Measurements from ENCODE around the gene PI4KA. TPM values are rescaled to one million over a fixed set of nuclear protein-coding genes. Genes with fewer than 3 reads are reported as not detected.

Gene PI4KA
- total RNA-seq, 1 donor from 2014 or later = 40.5 TPM

- intact Hi-C loops (cut with micrococcal nuclease) = no loop called here
- TF ChIP-seq, protein P1, sequence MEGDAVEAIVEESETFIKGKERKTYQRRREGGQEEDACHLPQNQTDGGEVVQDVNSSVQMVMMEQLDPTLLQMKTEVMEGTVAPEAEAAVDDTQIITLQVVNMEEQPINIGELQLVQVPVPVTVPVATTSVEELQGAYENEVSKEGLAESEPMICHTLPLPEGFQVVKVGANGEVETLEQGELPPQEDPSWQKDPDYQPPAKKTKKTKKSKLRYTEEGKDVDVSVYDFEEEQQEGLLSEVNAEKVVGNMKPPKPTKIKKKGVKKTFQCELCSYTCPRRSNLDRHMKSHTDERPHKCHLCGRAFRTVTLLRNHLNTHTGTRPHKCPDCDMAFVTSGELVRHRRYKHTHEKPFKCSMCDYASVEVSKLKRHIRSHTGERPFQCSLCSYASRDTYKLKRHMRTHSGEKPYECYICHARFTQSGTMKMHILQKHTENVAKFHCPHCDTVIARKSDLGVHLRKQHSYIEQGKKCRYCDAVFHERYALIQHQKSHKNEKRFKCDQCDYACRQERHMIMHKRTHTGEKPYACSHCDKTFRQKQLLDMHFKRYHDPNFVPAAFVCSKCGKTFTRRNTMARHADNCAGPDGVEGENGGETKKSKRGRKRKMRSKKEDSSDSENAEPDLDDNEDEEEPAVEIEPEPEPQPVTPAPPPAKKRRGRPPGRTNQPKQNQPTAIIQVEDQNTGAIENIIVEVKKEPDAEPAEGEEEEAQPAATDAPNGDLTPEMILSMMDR (IDR thresholded peaks at IDR 0.05; ENCODE audit: borderline replicate concordance) = no peak
- no peaks in the 10 kb centered on the region for H3K4me1 ChIP-seq
- no peak overlapping the region for H3K27ac ChIP-seq (replicated peaks)
- no peaks in the 10 kb centered on the region for H3K9me3 ChIP-seq (replicated peaks)
- H3K27me3 ChIP-seq (ENCODE audit: low read depth) = no peaks in the 10 kb centered on the region
- no peak for DNase-seq
- H3K4me3 ChIP-seq = no peak overlapping the region
- peaks cover 94% of the 10 kb centered on the region for H3K36me3 ChIP-seq
These were observed 54.0 kb downstream of the PI4KA start for GRCh38 chr22:20804650-20805049.

- Histone ChIP-seq H3K4me3 (no peak overlapping the region), H3K4me1 (no peaks in the 10 kb centered on the region), H3K27me3 (ENCODE audit: low read depth) (no peaks in the 10 kb centered on the region), H3K36me3 (peaks cover 94% of the 10 kb centered on the region), H3K27ac (replicated peaks) (no peak overlapping the region), H3K9me3 (replicated peaks) (no peaks in the 10 kb centered on the region)
- TF ChIP-seq, protein P1 (IDR thresholded peaks at IDR 0.05; ENCODE audit: borderline replicate concordance) = peak; percentile 46
- intact Hi-C loops (cut with micrococcal nuclease) = no loop called here
- DNase-seq = no peak
These were observed 54.8 kb downstream of the PI4KA start for GRCh38 chr22:20803696-20804324.

- Histone ChIP-seq H3K4me3 (no peak overlapping the region), H3K36me3 (peaks cover 98% of the 10 kb centered on the region), H3K27ac (replicated peaks) (no peak overlapping the region), H3K9me3 (replicated peaks) (no peaks in the 10 kb centered on the region), H3K4me1 (no peaks in the 10 kb centered on the region), H3K27me3 (ENCODE audit: low read depth) (no peaks in the 10 kb centered on the region)
- intact Hi-C loops (cut with micrococcal nuclease) = no loop called here
- TF ChIP-seq, protein P1 (IDR thresholded peaks at IDR 0.05; ENCODE audit: borderline replicate concordance) = no peak
- DNase-seq = no peak
These were observed 55.6 kb downstream of the PI4KA start for GRCh38 chr22:20802922-20803553.

GRCh38 chr22:20802452-20802851 lies 56.2 kb downstream of the PI4KA start:
- Histone ChIP-seq H3K27me3 (ENCODE audit: low read depth) (no peaks in the 10 kb centered on the region), H3K4me1 (no peaks in the 10 kb centered on the region), H3K36me3 (peaks cover 98% of the 10 kb centered on the region), H3K4me3 (no peak overlapping the region), H3K27ac (replicated peaks) (no peak overlapping the region), H3K9me3 (replicated peaks) (no peaks in the 10 kb centered on the region)
- intact Hi-C loops (cut with micrococcal nuclease) = no loop called here
- DNase-seq = no peak
- TF ChIP-seq, protein P1 (IDR thresholded peaks at IDR 0.05; ENCODE audit: borderline replicate concordance) = no peak

GRCh38 chr22:20799449-20799848 lies 59.2 kb downstream of the PI4KA start:
- Histone ChIP-seq H3K4me3 (no peak overlapping the region), H3K4me1 (no peaks in the 10 kb centered on the region), H3K27ac (replicated peaks) (no peak overlapping the region), H3K36me3 (peaks cover 92% of the 10 kb centered on the region), H3K9me3 (replicated peaks) (no peaks in the 10 kb centered on the region), H3K27me3 (ENCODE audit: low read depth) (no peaks in the 10 kb centered on the region)
- TF ChIP-seq, protein P1 (IDR thresholded peaks at IDR 0.05; ENCODE audit: borderline replicate concordance) = no peak
- intact Hi-C loops (cut with micrococcal nuclease) = no loop called here
- no peak for DNase-seq

Data from left ventricle myocardium inferior (tissue), 1 donor.